GM19397 (cell line): Measurements from ENCODE around the gene CD300H.

Source experiments
- ATAC-seq: cut with Tn5 transposase; IDR thresholded peaks from one replicate; pipeline ENCODE4 v1.9.1; 2021; ENCODE audit warnings: mild to moderate bottlenecking, moderate library complexity; ENCODE audit not compliant: unreplicated experiment

Gene CD300H

DNA sequence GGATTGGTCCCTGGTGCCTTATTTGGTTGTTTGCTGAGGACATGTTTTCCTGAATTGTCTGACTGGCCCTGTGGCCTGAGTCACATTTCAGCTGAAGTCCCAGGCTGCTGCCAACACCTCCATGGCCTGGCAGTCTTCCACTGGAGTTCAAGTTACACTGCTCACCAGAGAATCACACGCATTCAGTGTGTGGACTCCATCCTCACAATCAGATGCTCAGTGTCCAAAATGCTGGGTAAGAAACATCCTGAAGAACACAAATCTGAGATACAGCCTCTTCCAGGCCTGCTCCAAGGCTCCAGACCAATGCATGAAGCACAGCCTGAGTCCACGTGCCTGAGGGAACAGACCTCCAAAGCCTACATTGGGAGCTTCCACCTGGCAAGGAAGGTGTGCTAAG, 55.3 kb downstream of the CD300H start:
- no peak for ATAC-seq
